Kidney epithelial cell (primary cell): Measurements from ENCODE around the gene MECP2. TPM values are rescaled to one million over a fixed set of nuclear protein-coding genes. Genes with fewer than 3 reads are reported as not detected.

Experiments used
- DNase-seq: peaks from one replicate; pipeline ENCODE4 v3.0.0-alpha.2; 2010; ENCODE audit warnings: low read depth
- H3K27me3 ChIP-seq: 2 replicates; pipeline ENCODE4 v1.6.0; 2011; ENCODE audit warnings: low read length; ENCODE audit not compliant: control insufficient read depth, insufficient read depth
- H3K36me3 ChIP-seq: 2 replicates; pipeline ENCODE4 v1.5.1; 2011; ENCODE audit warnings: low read length; ENCODE audit not compliant: control insufficient read depth, insufficient read depth
- H3K4me3 ChIP-seq: 2 replicates; pipeline ENCODE4 v1.5.1; 2011; ENCODE audit warnings: low read depth, mild to moderate bottlenecking, control low read depth, low read length
- CTCF ChIP-seq: IDR thresholded peaks from 2 replicates; pipeline ENCODE4 v1.5.1; 2011; ENCODE audit warnings: mild to moderate bottlenecking, moderate library complexity, low read length, control low read depth, inconsistent platforms; ENCODE audit not compliant: insufficient read depth, poor library complexity, severe bottlenecking
- total RNA-seq: library from RNA; depleted of rRNA; stranded (reverse); fragments of >200 nt; gene quantifications from 2 replicates; pipeline ENCODE4 v1.2.3, GENCODE V29; 2015

MECP2 gene
- total RNA-seq, 1 donor from 2014 or later: 34.4 TPM

- no peaks in the 10 kb centered on the region for H3K36me3 ChIP-seq
- H3K27me3 ChIP-seq: no peaks in the 10 kb centered on the region
- no peak for TF ChIP-seq CTCF
- peak overlapping the region; percentile 59 for H3K4me3 ChIP-seq
- no peak for DNase-seq
Measured at GRCh38 chrX:154019061-154019621, 78.4 kb downstream of the MECP2 start.

DNA sequence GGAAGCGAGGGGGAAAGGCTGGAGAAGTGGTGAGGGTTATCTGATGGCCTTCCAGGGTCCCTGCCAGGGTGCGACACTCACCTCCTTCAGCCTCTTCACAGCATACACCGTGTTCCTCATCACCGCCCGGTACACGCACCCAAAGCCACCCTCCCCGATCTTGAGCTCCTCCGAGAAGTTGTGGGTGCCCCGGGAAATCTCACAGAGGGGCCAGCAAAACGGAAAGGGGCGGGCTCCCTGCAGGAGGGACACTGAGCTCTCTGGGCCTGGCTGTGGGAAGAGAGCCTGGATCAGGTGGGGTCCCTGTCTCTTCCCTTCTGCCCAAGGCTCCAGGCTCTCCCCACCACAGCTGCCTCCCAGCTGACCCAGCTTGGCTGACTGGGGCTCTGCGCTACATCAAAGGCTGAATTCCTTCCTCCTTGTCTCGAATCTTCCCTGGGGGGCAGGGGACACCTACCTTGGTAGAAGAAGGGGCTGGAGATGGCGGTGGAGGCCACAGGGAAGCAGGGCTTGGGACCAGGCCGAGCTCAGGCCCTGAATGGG lies 78.9 kb downstream of the MECP2 start:
- Histone ChIP-seq H3K27me3 (no peaks in the 10 kb centered on the region), H3K4me3 (peak overlapping the region; percentile 59), H3K36me3 (no peaks in the 10 kb centered on the region)
- TF ChIP-seq CTCF: no peak
- no peak for DNase-seq

DNA sequence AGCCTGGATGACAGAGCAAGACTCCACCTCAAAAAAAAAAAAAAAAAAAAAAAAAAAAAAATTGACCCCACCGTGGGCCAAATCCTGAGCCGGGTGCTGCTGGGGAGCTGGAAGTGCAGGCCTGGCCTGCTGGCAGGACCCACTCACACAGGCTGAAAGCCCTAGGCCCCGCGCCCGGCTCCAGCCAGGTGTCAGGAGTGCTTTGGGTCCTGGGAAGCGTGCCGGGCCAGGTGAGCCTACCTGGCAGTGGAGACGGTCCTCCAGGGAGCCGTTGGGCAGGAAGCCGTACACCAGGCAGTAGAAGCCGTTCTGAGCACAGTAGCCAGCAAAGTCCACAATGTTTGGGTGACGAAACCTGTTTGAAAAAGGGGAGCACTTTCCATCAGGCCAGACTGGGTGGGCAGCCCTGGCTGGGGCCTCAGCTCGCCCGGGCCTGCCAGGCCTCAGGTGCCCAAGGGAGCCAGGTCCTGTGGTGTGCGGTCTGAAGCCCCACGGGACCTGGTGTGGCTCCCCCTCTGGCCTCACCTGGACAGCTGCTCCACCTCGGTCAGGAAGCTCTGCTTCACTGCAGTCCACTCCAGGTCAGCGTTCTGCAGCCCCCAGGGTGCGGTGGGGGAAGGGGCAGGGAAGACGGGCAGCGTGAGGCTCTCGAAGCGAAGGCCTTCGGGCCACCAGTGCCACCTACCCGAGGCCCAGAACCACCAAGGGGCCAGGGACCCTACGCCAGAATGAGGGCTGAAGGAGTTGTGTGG lies 79.6 kb downstream of the MECP2 start:
- H3K36me3 ChIP-seq: no peaks in the 10 kb centered on the region

DNA sequence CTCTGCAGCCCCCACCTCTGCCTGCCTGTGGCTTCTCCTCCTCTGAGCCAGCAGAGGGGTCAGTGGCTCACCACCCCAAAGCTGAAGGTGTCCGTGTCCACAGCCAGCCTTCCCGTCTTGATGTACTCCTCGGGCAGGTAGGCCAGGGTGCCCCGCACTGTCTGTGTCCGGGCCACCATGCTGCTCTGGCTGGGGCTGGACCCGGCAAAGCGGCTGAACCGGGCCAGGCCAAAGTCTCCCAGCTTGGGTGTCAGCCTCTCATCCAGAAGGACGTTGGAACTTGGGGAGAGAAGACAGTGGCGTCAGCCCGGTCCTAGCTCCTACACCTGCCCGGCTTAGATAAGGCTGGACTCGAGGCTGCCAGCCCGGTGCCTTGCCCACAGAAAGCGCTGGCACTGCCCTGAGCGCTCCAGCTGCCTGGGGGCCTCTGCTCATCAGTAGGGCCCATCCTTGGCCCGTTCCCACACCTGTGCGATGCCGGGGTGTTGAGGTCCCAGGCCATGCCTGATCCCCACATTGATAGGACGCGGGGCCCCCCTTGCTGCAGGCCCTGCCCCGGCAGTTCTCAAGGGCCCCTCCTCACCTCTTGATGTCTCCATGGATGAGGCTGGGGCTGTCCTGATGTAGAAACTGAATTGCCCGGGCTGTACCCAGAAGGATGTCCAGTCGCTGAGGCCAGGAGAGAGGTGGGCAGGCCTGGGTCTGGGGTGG lies 81.0 kb downstream of the MECP2 start:
- Histone ChIP-seq H3K36me3 (no peaks in the 10 kb centered on the region), H3K4me3 (no peak overlapping the region), H3K27me3 (no peaks in the 10 kb centered on the region)
- no peak for DNase-seq
- TF ChIP-seq CTCF: no peak

More for the DNA sequence above, 79.6 kb downstream of the MECP2 start:
- no peak for DNase-seq
- H3K27me3 ChIP-seq: no peaks in the 10 kb centered on the region
- H3K4me3 ChIP-seq: no peak overlapping the region
- no peak for TF ChIP-seq CTCF

- no peak for DNase-seq
- no peak for TF ChIP-seq CTCF
- H3K27me3 ChIP-seq: no peaks in the 10 kb centered on the region
- H3K4me3 ChIP-seq: no peak overlapping the region
- H3K36me3 ChIP-seq: peaks cover 1% of the 10 kb centered on the region
Measured at GRCh38 chrX:154015581-154016264, 81.8 kb downstream of the MECP2 start.
